HT1080 (cell line): ENCODE measurements around the gene CNTD1. TPM values are rescaled to one million over a fixed set of nuclear protein-coding genes. Genes with fewer than 3 reads are reported as not detected.
A peak's percentile ranks its signal among the peaks of the same experiment; 100 is the strongest.
"Not testable (repeated sequence)": the region's sequence is repeated elsewhere in the genome, so short reads cannot be mapped to it uniquely, and the experiment has no call there.

Experiments
- DNase-seq: peaks from one replicate; pipeline ENCODE4 v3.0.0-alpha.2; 2015; ENCODE audit warnings: low read depth
- total RNA-seq: library from RNA; depleted of rRNA; stranded (reverse); fragments of >200 nt; shearing (Covaris generic); gene quantifications from 2 replicates; pipeline ENCODE4 v1.2.3, GENCODE V29; 2014

The CNTD1 gene
- total RNA-seq, 1 experiment from 2014 or later, result 0.13 TPM

DNA sequence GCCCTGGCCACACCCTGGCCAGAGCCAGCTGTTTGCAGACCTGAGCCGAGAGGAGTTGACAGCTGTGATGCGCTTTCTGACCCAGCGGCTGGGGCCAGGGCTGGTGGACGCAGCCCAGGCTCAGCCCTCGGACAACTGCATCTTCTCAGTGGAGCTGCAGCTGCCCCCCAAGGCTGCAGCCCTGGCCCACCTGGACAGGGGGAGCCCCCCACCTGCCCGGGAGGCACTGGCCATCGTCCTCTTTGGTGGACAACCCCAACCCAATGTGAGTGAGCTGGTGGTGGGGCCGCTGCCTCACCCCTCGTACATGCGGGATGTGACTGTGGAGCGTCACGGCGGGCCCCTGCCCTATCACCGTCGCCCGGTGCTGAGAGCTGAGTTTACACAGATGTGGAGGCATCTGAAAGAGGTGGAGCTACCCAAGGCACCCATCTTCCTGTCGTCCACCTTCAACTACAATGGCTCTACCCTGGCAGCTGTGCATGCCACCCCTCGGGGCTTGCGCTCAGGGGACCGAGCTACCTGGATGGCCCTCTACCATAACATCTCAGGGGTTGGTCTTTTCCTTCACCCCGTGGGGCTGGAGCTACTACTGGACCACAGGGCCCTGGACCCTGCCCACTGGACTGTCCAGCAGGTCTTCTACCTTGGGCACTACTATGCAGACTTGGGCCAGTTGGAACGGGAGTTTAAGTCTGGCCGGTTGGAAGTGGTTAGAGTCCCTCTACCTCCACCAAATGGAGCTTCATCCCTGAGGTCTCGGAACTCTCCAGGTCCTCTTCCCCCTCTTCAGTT is 46.3 kb downstream of the CNTD1 start:
- no peak for DNase-seq

DNA sequence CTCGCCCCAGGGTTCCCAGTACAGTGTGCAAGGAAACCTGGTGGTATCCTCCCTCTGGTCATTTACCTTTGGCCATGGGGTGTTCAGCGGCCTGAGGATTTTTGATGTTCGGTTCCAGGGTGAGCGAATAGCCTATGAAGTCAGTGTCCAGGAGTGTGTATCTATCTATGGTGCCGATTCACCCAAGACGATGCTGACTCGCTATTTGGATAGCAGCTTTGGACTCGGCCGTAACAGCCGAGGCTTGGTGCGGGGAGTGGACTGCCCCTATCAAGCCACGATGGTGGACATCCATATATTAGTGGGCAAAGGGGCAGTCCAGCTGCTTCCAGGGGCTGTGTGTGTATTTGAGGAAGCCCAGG is 46.9 kb downstream of the CNTD1 start:
- no peak for DNase-seq

DNA sequence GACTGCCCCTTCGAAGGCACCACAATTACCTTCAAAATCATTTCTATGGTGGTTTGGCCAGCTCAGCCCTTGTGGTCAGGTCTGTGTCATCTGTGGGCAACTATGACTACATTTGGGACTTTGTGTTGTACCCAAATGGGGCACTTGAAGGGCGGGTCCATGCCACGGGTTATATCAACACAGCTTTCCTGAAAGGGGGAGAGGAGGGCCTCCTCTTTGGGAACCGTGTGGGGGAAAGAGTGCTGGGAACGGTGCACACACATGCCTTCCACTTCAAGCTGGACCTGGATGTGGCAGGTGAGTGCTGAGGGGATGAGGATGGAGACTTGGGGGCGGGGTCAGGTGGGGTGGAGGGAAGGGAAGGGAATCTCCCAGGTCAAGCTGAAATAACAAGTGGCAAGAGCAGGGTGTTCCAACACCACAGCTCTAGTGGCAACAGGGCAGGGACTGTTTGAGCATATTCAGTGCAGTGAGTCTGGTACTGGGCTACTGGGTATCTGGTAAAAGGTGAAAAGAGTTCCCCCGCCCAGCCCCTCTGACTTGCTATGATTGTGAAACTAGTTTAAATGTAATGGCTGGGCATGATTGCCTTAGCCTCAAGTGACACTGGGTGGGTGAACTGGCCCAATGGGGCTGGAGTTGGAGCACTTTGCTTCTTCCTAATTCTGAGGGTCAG is 47.4 kb downstream of the CNTD1 start:
- DNase-seq, result peak; percentile 34

DNA sequence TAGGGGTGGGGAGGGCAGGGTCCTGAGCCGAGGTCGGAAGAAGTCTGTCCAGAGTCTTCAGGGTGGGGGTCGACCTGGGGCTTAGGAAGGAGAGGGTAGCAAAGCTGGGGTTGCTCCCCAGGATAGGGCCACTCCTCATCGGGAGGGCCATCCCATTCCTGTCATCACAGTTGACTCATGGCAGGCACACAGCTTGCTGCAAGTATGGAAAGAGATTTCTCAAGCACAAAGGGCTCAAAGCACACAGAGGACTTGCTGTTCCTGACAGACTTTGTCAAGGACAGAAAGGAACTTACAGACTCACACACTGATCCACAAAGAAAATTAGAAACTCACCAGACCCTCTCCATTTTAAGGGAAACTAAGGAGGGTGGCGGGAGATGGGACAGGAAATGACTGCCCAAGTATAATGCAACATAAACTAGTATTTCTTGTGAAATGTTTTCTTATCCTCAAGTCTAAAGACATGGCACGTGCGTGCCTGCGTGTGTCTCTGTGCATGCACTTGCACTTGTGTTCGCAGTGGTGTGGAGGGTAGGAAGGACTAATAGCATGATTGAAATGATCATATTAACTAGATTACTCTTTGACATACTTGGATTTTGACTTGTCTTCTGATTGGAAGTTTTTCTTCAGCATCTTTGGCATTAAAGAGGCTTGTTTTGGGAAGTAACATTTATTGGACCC is 48.1 kb downstream of the CNTD1 start:
- no peak for DNase-seq

DNA sequence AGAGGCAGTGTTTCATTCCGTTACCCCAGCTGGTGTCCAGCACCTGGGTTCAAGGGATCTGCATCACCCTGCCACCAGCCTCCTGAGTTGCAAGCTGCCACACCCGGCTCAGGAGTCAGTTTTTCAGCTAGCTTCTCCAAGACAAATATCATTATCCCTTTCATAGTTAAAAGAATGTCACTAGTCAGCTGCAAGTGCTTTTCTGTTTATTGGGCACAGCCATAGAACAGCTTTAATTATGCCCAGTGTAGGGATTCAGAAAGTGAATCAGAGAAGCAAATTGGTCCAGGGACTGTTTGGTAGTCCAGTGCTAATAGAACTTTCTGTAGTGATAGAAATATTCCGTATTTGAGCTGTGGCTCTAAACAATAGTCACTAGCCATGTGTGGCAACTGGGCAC is 49.4 kb downstream of the CNTD1 start:
- no peak for DNase-seq

DNA sequence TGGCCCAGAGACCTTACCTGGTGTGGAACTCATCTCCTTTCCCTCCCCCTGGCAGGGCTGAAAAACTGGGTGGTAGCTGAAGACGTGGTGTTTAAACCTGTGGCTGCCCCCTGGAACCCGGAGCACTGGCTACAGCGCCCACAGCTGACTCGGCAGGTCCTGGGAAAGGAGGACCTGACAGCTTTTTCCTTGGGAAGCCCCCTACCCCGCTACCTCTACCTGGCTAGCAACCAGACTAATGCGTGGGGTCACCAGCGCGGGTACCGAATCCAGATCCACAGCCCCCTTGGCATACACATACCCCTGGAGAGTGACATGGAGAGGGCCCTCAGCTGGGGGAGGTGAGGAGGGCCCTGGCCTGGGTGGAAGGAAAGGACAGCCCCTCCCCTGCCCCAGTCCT is 50.4 kb downstream of the CNTD1 start:
- DNase-seq, result no peak

DNA sequence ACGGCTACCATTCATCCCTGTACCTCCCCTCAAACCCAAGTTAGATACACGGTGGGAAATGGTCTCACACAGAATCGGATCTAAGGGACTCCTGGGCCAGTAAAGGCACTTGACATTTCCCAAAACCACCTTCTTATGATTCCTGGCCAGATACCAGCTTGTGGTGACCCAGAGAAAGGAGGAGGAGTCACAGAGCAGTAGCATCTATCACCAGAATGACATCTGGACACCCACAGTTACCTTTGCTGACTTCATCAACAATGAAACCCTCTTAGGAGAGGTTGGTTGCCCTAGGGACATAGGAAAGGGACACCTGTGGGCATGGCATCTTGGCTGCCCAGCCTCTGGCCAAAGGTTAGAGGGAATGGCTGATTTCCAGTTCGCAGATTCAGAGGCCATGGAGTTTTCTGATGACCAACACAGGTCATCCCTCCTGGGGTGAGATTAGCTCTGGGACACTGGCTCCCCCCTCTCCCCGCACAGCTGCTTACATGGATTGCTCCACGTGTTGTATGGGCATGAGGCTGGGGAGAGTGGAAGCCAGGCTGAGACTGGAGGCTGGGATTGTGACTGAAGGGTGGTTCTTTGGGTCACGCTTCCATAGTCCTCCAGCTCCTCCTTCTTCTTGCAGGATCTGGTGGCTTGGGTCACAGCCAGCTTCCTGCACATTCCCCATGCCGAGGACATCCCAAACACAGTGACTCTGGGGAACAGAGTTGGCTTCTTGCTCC is 51.0 kb downstream of the CNTD1 start:
- DNase-seq, result no peak

DNA sequence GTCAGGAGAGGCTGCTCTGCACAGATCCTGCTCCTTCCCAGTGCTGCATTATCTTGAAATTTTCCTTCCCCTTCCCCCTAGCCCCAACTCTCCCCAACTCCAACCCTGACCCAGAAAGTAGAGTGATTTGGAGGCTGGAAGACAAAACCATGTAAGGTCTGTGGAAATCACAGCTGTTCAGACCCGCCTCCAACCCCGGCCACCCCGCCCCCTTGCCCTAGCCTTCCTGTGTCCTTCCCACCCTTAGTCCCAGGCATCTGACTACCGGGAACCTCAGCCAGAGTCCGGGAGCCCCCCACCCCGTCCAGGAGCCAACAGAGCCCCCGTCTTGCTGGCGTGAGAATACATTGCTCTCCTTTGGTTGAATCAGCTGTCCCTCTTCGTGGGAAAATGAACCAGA is 52.3 kb downstream of the CNTD1 start, which contains the start of gene AOC3:
TSS of gene AOC3 (plus strand) at position 246 of the 400 bp plus-strand sequence. CDS start at position 391, 145 bp downstream.
- no peak for DNase-seq

DNA sequence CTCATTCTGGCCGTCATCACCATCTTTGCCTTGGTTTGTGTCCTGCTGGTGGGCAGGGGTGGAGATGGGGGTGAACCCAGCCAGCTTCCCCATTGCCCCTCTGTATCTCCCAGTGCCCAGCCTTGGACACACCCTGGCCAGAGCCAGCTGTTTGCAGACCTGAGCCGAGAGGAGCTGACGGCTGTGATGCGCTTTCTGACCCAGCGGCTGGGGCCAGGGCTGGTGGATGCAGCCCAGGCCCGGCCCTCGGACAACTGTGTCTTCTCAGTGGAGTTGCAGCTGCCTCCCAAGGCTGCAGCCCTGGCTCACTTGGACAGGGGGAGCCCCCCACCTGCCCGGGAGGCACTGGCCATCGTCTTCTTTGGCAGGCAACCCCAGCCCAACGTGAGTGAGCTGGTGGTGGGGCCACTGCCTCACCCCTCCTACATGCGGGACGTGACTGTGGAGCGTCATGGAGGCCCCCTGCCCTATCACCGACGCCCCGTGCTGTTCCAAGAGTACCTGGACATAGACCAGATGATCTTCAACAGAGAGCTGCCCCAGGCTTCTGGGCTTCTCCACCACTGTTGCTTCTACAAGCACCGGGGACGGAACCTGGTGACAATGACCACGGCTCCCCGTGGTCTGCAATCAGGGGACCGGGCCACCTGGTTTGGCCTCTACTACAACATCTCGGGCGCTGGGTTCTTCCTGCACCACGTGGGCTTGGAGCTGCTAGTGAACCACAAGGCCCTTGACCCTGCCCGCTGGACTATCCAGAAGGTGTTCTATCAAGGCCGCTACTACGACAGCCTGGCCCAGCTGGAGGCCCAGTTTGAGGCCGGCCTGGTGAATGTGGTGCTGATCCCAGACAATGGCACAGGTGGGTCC is 52.9 kb downstream of the CNTD1 start:
- not testable (repeated sequence) for DNase-seq

DNA sequence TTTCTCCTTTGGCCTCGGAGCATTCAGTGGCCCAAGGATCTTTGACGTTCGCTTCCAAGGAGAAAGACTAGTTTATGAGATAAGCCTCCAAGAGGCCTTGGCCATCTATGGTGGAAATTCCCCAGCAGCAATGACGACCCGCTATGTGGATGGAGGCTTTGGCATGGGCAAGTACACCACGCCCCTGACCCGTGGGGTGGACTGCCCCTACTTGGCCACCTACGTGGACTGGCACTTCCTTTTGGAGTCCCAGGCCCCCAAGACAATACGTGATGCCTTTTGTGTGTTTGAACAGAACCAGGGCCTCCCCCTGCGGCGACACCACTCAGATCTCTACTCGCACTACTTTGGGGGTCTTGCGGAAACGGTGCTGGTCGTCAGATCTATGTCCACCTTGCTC is 53.7 kb downstream of the CNTD1 start:
- no peak for DNase-seq

DNA sequence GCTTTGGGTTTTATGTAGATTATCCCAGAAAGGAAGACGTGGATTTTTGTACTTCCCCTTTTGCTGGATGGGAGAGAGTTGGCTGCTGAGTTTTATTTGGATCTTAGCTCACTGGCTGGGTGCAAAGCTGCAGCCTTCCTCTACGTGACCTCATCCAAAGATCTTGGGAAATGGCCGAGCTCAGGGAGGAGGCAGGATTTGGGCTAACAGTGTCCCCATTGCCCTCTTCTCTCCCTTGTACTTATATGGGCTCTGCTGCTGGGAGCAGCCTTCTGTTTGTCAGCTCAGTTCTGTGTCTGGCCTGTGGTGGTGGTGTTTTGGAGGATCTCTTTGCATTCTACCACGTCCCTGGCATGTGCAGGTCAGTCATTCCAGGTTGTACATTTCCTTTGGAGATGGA is 54.3 kb downstream of the CNTD1 start:
- DNase-seq, result no peak

DNA sequence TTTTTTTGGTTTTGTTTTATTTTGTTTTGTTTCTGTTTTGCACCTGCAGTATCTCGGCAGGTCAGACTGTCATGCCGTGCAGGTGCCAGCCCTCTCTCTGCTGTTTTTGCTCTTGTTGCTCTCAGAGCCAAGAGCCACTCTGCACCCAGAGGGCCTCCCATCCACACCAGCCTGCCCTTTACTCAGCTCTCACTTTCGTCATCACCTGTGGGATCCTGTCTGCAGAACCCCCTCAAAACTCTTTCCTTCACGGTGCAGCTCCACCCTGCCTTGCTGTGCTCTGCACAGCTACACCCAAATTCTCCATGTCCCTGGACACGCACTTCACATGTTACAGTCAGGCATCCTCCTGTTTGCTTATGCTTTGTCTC is 54.9 kb downstream of the CNTD1 start:
- DNase-seq, result no peak

DNA sequence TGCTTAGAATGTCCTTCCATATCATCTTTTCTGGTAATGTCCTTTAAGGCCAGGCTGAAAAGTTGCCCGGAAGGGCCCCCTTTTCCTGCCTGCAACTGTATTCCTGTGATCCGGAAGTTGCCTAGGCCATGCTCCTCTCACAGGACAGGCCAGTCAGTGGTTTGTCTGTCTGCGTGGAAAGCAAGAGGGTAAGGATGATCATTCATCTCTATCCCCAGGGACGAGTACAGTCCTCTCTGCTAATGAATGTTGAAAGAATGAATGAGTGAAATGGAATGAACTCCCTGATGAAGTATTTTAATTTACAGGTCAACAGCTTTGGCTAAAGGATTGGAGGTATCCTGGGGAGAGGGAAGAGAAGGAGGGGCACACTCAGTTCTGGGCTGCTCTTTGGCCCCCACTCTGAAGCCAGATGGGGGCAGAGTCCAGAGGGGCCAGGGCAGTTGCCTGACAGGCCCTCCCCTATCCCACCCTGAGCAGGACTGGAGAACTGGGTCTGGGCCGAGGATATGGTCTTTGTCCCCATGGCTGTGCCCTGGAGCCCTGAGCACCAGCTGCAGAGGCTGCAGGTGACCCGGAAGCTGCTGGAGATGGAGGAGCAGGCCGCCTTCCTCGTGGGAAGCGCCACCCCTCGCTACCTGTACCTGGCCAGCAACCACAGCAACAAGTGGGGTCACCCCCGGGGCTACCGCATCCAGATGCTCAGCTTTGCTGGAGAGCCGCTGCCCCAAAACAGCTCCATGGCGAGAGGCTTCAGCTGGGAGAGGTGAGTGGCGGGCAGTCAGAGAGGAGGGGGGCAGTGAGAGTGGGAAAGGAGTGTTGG is 55.5 kb downstream of the CNTD1 start:
- no peak for DNase-seq

DNA sequence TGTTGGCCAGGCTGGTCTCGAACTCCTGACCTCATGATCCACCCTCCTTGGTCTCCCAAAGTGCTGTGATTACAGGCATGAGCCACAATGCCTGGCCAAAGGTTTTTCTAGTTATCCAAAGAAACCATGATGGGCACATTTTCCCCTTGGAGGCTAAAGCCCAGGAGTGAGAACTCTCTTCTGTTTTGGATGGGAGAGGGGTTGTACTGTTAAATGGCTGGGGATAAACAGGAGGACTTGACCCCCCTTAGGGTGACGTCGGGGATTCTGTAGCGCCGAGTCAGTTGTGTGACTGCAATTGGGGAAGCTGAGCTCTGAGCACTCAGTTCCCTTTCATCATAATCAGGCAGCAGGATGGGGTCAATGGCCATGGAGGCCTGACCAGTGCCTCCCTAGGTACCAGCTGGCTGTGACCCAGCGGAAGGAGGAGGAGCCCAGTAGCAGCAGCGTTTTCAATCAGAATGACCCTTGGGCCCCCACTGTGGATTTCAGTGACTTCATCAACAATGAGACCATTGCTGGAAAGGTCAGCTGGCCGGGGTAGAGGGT is 56.5 kb downstream of the CNTD1 start:
- DNase-seq, result no peak

DNA sequence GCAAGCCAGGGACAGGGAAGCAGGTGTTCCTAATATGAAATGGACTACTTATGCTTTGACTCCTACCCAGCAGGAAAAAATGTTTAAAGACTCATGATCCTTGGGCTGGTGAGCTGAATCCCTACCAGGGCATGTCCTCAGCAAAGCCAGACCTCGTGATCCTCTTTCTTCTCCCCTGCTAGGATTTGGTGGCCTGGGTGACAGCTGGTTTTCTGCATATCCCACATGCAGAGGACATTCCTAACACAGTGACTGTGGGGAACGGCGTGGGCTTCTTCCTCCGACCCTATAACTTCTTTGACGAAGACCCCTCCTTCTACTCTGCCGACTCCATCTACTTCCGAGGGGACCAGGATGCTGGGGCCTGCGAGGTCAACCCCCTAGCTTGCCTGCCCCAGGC is 57.4 kb downstream of the CNTD1 start:
- not testable (repeated sequence) for DNase-seq

DNA sequence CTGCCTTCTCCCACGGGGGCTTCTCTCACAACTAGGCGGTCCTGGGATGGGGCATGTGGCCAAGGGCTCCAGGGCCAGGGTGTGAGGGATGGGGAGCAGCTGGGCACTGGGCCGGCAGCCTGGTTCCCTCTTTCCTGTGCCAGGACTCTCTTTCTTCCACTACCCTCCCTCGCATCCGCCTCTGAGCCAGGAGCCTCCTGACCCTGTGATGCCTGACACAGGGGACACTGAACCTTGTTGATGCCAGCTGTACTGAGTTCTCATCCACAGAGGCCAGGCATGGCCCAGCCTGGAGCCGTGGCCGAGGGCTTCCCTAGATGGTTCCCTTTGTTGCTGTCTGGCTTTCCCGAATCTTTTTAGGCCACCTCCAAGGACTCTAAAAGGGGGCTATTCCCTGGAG is 57.9 kb downstream of the CNTD1 start:
- DNase-seq, result not testable (repeated sequence)

DNA sequence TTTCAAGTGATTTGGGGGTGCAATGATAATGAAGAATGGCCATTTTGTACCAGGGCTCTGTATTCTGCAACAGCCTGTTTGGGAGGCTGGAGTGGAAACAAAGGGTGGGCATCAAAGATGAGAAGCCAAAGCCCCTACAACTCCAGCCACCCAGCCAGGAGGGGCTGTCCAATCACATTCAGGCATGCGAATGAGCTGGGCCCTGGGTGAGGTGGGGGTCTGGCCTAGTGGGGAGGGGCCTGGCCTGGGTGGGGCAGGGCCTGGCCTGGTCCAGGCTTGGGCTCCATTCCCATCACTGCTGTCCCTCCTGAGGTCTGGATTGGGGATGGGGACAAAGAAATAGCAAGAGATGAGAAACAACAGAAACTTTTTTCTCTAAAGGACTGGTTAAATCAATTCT is 58.7 kb downstream of the CNTD1 start:
- no peak for DNase-seq
